ENCODE results near the gene RCOR1.
"Not testable (repeated sequence)": the region's sequence is repeated elsewhere in the genome, so short reads cannot be mapped to it uniquely, and the experiment has no call there.

RCOR1 gene

GRCh38 chr14:102571478-102572042 lies 20.9 kb upstream of the RCOR1 start:
- no peak for DNase-seq

DNA sequence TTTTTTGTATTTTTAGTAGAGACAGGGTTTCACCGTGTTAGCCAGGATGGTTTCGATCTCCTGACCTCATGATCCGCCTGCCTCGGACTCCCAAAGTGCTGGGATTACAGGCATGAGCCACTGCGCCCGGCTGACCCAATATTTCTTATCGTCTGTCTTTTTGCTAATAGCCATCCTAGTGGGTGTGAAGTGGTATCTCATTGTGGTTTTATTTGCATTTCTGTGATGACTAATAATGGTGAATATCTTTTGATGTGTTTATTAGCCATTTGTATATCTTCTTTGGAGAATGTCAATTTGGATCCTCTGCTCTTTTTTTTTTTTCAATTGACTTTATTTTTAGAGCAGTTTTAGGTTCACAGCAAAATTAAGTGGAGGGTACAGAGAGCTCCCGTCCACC lies 19.3 kb upstream of the RCOR1 start:
- DNase-seq = not testable (repeated sequence)

DNA sequence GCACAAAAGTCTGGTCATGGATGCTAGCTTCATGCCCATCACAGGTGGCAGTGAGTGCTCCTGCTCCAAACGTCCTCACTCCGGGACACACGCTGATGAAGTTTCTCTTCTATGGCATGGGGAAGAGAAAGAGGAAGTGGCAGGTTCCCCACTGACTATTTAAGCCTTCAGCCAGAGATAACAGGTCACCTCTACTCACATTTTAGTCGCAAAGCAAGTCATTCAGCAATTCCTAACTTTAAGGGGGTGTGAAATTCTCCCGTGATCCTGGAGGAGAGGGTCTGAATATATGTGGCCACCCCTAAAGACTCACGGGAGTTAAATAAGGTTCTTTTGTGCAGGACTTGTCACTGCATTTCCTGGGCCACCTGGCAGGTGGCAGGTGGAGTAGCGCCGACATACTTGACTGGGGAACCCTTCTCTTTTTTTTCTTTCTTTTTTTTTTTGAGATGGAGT lies 18.8 kb upstream of the RCOR1 start:
- no peak for DNase-seq

DNA sequence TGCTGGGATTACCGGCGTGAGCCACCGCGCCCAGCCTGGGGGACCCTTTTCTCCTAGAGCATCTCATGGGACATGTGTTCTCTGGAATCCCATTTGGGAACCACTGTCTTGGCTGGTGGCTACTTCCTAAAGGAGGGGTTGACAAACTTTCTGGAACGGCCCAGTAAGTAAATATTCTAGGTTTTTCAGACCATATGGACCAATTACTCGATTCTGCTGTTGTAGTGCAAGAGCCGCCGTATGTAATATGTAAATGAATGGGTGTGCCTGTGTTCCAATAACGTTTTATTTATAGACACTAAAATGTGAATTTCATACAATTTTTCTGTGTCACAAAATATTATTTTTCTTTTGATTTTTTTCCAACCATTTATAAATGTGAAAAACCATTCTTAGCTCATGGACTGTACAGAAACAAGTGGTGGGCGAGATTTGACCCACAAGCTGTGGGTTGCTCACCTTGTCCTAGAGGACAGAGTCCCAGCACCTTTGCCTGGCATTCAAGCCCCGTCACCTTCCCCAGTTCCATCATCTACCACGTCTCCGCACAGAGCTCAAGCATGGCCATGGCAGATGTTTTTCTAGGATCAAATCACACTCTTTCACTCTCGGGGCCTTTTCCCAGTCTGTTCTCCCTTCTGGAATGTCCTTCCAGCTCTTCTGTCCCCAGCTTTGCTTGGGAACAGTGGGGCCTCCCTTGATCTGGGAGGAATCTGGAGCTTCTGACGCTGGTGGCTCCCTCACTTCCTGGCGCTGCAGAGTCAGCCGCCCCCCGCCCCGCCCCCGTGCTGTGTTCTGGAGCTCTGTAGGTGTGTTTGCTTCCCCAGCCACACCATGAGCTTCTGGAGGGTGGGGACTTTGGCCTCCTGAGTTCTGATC lies 17.9 kb upstream of the RCOR1 start:
- no peak for DNase-seq

- DNase-seq = no peak
Observed at GRCh38 chr14:102575160-102575845, 17.1 kb upstream of the RCOR1 start.

GRCh38 chr14:102575846-102576428 lies 16.5 kb upstream of the RCOR1 start:
- DNase-seq = not testable (repeated sequence)

DNA sequence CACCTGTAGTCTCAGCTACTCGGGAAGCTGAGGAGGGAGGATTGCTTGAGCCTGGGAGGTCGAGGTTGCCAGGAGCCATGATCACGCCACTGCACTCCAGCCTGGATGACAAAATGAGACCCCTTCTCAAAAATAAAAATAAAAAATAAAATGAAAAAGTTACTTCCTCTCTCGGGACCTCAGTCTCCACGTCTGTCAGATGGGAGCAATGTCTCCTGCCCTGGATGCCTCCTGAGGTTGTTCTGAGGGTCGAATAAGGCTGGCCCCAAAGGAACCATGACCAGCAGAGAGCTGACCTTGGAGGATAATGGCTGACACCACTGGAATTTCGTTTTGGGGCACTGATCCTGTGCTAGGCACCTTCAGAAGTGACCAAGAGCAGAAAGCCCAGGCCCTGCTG lies 13.6 kb upstream of the RCOR1 start:
- no peak for DNase-seq

- no peak for DNase-seq
Observed at GRCh38 chr14:102579696-102580549, 12.5 kb upstream of the RCOR1 start.

DNA sequence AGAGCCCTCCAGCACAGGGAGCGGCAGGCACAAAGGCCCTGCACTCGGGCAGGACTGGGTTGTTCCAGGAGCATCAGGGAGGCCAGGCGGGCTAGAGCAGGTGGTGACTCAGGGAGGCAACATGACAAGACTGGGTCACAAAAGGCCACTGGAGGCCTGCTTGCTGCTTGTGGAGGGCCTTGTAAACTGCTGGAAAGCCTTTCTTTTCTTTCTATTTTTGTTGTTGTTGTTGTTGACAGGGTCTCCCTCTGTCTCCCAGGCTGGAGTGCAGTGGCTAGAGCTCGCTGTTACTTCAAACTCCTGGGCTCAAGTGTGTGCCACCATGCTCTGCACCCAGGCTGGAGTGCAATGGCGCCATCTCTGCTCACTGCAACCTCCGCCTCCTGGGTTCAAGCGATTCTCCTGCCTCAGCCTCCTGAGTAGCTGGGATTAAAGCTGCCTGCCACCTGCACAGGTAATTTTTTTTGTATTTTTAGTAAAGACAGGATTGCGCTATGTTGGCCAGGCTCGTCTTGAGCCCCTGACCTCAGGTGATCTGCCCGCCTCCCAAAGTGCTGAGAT lies 11.8 kb upstream of the RCOR1 start:
- no peak for DNase-seq

DNA sequence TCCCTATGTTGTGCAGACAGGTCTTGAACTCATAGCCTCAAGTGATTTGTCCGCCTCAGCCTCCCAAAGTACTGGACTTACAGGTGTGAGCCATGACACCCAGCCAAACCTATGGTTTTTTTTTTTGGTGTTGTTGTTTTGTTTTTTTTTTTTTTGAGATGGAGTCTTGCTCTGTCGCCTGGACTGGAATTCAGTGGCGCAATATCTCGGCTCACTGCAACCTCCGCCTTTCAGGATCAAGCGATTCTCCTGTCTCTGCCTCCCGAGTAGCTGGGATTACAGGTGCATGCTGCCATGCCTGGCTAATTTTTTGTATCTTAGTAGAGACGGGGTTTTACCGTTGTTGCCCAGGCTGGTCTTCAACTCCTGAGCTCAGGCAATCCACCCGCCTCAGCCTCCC lies 11.3 kb upstream of the RCOR1 start:
- DNase-seq = no peak

DNA sequence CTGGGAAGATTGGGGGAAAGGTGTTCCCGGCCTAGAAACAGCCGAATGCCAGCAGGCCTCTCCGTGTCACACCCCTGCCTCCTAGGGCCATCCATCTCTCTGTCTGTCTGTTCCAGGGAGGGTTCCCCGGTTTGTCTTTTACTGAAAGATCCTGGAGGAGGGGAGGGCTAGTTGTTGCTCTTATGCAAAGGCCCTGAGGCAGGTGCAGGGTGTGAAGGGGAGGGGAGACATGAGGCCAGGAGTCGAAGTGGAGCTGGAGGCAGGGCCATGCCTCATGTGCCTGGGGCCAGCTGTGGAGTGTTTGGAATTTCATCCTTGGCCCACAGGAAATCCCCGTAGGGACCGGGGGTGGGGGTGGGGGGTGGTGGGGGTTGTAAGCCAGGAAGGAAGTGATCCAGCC lies 8.7 kb upstream of the RCOR1 start:
- no peak for DNase-seq

DNA sequence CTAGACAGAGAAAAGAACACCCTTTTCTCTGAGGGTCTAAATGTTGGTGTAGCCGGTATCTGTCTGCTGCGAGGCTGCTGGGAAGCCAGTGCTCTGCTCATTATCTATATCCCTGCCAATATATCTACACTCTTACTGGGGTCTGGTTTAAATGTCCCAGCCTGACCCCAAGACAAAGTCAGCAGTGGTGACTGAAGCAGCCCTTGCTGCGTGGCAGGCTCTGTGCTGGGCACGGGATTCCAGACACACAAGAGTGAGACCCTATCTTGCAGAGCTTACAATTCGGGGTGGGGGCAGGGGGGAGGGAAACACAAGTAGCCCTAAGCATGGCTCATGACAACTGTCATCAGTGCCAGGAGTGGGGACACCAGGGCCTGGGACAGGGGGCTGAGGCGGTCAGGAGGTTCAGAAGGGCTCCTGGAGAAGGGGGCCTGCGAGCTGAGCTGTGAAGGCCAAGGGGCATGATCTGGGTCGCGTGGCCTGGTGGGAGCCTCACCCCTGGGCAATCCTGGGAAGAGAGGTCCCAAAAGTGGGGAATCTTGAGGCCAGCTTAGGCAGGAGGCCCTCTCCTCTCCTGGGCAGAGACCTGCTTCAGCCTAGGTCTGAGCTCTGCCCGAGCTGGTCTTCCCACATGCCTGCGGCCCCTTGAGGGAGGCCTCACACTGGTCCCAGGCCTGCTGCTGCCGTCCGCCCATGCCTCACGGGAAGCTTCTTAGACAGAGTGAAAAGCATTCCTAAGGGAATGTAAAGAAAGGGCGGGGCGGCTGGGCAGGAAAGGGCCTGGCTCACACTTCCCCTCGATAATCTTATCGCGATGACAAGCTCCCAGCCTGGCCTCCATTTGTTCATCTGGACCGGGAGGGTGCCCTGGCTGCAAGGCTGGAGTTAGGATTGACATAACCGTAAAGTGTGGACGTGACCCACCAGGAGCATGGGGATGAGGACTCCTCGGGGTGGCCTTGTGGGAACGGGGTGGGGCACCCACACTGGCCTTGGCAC lies 7.3 kb upstream of the RCOR1 start:
- no peak for DNase-seq

- DNase-seq = no peak
Observed at GRCh38 chr14:102586420-102587104, 5.9 kb upstream of the RCOR1 start.

GRCh38 chr14:102588821-102589220 lies 3.6 kb upstream of the RCOR1 start:
- DNase-seq = no peak

DNA sequence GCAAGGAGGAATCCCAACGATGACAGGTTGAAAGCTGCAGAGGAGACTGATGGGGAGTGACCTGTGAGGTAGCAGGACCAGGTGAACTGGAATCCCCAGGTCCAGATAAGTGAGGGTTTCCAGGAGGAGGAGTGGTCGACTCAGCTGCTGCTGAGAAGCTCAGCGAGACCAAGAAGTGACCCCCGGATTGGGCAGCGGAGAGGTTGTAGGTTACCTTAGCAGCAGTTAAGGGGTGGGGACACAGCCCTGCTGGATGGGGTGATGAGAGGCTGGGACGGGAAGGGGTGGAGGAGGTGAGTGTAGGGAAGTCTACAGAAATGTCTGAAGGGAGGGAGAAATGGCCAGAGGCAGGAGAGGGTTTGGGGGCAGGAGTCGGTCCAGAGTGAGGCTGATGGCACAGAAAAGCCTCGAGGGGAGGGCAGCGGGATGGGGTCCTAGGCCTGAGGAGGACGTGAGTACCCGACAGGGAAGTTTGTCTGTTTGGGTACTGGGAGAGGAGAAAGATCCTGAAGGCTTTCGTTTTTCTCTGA lies 2.6 kb upstream of the RCOR1 start:
- DNase-seq = no peak

- peak; percentile 62 for DNase-seq
Observed at GRCh38 chr14:102590667-102591099, 1.8 kb upstream of the RCOR1 start.

DNA sequence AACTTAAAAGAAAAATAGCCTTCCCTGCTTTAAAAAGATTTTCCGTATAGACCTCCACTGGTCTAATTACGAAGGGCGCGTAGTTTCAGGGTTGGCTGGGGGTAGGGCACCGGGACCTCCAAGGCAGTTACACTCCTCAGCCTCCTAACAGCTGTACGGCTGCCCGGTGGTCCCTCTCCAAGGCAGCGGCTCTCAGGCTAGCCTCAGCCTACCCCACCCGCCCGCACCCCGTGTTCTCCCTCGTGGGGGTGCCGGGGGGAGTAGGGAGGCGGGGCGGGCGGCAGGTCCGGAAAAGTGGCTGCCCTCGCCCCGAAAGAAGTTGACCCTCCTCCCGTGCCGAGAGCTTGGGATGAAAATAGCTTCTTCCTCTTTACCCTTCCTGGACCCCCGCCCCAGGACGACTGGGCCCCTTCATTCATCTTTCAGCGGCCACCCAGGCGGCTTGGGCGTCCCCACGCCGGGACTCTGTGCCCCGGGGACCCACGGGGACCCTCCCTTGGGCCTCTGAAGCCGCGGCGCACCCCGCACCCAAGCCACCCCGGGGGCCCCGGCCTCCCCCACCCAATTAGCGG lies 991 bp upstream of the RCOR1 start:
- DNase-seq = no peak

GRCh38 chr14:102592763-102593060 lies 263 bp downstream of the RCOR1 start:
- no peak for DNase-seq

- peak; percentile 79 for DNase-seq
Observed at GRCh38 chr14:102593061-102593824, 794 bp downstream of the RCOR1 start.

All from activated CD8-positive, alpha-beta memory T cell treated with anti-CD3 and anti-CD28 coated beads for 24 hours (primary cell).